GM18519 (cell line): ENCODE results near the gene GDF2.

Experiments used
- ATAC-seq: cut with Tn5 transposase; IDR thresholded peaks from one replicate; pipeline ENCODE4 v1.9.1; 2021; ENCODE audit warnings: mild to moderate bottlenecking, moderate library complexity; ENCODE audit not compliant: unreplicated experiment, low FRiP score

GDF2 gene

DNA sequence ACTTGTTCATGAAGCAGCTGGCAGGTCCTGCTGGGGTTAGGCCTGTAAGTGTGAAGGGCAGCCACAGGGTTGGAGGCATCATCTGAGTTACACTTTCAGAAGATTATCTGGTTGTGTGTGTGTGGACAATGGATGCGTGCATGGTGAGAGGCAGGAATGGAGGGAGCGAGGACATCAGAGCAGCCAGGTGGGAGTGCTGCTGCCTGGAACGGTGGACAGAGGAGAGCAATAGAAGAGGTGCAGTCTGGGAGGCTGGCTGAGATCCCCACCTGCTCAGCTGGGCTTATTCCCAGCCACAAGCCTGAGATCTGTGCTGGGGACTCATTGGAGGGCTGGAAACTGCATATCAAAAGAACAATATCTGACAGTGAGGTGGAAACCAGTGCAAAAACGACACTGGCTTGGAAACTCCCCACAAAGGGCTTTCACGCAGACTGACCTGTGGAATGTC lies 44.0 kb downstream of the GDF2 start:
- ATAC-seq: no peak

DNA sequence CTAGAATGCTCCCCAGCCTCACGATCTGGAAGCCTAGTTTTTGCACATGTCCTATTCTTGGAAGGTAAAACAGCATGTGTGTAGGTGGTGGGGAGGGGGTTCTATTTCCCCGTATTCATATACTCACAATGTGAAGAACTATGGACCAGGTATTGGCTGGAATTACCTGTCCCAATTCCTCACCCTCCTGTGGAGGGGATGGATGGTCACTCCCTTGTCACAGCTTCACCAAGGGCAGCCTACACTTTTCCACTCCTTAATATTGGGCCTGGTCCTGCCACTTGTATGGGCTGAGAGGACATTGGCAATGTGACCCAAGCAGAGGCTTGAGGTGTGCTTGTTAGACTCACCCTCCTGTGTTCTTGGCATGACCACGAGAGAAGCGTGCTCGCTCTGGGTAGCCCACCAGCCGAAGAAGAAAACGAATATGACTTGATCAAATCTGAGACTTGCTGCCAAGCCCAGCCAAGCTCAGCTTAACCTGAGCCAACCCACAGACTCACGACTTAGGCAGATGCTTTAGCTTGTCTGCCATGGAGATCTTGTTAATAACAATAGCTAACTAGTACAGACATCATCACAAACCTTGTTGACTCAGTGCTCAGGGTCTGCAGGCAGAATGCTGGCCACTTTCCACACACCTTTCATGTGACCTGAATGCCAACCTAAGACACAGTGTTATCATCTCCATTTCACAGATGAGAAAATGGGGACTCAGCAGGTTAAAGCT lies 44.6 kb downstream of the GDF2 start:
- no peak for ATAC-seq

DNA sequence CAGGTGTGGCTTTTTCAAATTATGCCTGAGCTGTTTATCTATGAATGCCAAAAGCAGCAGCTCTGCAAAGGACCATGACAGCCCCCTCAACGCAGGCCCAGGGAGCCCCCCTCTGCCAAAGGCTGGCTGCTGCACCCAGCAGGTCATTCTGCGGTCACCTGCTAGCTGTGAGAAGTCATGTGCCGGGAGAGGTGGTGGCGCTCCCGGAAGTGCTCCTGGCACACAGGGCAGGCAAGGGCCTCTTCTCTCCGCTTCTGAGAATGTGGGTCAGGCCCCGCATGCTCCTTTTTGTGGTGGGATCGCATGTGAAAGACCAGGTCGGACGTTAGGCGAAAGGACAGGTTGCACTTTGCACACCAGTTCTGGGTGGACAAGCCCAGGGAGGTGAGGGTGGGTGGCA lies 45.4 kb downstream of the GDF2 start:
- no peak for ATAC-seq

DNA sequence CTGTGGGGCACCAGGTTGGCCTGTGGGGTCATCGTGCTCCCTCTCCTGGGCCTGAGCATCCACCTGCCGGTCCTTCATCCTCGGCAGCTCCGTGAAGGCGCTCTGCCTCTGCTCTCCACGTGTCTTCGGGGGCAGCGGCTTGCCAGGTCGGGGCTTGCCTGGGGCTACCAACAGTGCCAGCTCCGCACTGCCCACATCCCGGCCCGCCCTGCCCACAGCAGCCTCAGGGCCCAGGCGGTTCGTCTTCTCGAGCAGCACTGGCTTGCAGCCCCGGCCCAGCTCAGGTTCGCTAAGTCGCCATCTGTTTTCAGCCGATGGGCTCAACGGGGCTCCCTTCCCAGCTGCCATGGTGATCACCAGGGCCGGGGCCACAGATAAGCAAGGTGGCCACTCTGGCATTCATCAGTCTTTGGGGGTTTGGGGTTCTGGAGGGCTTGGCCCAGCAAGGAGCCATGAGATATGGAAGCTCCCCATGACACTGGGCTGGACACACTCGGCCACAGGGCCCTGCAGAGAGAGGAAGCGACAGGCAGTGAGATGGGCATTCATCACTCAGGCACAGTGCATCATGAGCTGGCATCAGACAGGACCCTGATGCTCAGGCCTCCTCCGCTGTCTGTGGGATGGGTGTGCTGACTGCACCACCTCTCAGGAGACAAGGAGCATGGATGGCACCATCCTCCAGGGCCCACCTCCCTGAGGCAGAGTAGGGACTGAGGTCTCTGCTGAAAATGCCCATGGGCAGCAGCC lies 46.4 kb downstream of the GDF2 start:
- ATAC-seq: no peak

DNA sequence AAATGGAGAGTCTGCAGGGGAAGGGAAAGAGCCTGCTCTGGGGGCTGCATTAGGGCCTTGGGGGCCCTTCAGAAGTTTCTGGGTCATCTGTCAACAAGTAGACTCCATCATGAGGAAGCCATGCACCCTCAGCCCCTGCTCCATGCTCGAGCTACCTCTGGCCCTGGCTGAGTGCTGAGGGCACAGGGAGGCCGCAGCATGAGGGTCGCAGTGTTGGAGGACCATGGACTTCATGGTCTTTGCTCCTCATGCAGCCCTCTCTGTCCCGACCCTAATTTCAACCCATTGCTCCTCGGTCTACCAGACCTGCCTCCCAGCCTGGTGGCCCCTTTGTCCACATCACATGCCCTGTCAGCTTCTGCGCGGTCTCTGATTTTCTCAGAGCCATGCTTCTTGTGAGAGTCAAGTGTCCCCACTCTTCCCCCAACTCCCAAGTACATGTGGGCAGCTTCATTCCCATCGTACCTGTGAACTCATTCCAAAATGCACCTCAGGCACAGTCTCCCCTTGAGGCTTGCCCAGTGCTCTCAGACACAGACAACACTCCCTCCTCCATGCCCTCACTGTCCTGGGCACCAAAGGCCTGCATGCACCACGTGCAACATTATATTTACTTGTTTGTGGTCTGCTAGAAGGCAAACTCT lies 47.1 kb downstream of the GDF2 start:
- no peak for ATAC-seq

DNA sequence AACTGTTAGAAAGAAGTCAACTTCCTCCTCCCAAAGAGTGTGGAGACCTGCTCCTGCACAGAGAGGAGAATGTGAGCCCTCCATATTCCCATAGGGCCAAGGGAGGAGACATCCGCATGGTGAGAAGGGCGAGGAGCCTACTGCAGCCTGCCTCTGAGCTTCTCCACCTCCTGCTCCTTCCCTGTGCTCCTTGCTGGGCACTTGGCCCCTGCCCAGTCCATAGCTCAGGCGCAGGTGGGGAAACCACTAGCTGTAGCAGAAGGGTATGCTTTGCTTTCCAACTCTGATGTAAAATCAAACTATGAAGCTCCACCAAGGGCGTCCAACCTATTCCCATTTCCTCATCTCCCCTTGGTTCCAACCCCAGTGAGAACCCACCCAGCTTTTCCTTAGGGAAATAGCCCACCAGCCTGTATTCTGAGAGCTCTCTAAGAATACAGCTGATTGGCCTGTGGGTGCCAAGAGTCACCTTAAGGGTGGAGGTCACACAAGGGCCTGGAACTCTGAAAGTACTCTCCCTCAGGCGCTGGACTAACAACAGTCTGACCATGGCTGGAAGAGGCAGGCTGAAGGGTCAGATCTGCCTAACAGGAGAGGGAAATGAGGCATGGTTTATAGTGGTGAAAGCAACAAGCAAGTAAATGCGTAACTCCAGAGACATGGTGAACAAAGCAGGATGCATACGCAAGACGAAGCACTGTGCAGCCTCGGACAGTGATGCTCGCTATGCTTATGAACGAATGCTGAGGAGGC lies 47.9 kb downstream of the GDF2 start:
- no peak for ATAC-seq

DNA sequence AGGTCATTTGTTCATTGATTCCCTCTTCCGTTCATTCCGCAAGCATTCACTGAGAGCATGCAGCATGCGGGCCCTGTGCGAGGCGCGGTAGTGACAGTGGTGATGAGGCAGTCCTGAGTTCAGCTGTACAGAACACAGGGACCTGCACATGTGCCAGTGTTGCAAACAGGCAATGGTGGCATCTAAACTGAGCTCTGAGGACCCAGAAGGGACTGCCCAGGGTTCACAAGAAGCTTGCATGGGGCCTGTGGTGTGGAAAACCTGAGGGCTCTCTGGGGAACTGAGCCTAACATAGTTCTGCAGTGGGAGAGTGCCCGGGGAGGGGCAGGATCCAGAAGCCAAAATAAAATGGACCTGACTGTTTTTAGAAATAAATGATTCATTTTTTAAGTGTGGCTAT lies 48.6 kb downstream of the GDF2 start:
- ATAC-seq: no peak

DNA sequence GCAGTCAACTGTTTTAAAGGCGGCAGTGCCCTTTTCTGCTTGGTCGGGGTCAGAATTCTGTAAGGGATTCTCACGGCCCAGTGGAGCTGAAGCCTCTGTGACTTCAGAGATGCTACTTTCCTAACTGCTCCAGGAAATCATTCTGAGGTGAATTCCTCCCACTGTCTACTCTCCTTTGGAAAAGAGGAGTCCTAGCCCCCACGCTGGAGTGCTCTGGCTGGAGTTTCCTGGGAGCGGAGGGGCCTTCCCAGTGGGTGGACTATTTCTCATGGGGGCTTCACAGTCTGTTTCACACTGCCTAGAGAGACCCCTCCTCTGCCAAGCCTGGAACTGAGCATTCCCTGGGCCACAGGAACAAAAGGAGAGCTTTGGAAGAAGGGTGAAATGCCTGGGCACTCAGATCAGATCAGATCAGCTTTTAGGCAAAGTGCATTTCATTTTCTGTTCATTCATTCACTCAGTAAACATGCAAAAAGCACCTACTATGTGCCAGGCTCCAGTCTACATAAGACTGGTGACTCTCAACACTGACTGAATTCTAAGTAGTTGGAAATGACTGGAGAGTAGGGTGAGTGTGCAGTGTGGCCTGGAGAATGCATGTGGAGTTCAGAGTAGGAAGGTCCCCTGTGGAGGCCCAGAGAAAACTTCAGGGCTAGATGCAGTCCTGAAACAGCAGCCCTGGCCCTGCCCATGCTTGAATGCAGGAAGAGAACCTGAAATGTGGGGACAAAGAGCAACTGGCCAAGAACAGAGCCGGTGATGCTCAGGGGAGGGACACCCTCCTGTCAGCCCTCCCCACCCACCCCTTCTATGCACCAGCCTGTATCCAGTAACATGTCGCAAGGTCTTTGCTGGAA lies 49.6 kb downstream of the GDF2 start:
- ATAC-seq: no peak

DNA sequence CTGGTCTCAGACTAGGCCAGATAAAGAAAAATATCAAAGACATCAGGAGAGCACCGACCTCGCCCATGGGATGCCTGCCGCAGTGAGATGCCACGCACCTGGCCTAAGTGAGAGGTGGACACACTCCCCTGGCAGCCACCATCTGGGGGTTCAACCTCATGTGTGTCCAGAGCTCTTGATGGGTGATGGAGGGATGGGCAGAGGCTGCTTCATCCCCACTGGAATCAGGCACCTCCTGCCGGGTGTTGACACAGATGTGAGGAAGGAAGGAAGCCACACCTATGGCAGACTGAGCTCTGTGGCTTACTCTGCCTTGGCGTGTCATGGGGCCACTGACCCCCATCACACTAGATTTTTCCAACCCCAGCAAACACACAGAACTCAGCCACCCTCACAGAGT lies 50.5 kb downstream of the GDF2 start:
- ATAC-seq: no peak

DNA sequence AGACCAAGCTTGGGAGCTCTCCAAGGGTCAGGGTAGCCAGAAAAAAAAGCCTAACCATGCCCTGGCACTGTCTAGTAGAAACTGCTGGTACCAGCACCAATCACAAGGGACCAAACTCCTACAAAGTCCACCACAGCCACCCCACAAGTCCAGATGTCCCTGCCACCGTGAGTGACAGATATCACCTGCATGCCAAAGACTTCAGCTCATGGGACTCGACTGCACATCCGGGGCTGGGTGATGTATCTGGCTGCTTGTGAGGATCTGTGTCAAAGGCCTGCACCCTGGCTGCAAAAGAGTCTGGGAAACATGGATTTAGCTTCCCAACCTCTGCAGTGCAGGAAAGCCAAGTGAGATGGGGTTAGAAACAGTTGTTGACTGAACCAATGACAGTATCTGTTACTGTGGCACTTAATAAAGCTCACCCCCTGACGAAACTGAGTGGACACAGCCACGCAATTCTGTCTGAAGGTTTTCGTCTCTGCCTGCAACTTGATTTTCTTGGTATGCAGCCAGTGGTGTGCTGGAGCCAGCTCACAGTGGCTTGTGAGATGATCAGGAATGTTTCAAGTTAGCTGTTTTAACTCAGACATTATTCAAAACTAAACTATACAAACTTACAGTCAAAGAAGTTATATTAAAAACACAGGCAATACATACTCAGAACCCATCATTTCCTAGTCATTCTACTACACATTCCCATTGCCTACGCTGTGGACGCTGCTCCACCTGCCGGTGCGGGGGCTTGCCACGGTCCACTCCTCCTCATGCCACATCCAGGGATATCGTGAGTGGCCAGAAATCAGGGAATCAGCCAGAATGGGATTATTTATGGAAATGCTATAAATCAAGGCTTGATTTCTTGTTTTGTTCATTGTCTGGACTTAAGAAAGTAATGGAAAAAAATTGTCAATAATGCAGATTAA lies 52.6 kb downstream of the GDF2 start:
- ATAC-seq: no peak

DNA sequence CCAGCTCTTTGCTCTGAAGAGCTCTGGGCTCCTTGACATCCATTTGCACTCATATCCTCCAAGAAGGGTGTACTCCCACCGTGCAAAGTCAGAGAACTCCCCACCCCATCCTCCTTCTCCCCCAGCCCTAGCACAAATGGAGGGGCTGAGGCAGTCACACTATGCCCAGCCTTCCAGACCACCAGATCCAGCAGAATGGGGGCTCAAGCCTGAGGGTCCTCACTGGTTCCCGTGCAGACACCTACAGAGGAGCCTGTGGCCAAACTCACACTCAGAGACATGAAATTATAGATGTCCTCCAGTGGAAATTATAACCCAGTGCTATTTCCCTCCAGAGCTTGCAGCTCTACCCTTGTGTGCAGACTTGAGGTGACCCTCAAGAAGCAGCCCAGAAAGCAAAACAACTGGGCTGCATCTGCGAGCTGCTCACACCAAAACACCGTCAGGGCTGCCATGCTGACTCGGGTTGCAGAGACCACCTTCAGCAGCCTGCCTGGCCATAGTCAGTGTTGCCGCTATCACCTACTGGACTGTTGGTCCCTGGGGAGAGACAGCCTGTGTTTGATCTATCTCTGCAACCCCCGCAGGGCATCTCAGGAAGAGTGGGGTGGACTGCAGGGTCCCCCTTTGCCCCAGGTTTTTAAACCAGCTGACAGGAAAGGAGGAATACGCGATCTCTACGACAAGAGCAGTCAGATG lies 54.4 kb downstream of the GDF2 start:
- ATAC-seq: no peak
